22Rv1 (cell line): Measurements from ENCODE around the gene IFNG-AS1.

Source experiments
- CTCF ChIP-seq: fragments of 450-650 bp; IDR thresholded peaks from 2 replicates; pipeline ENCODE4 v1.5.1; 2017; ENCODE audit warnings: mild to moderate bottlenecking
- ZFX ChIP-seq: fragments of 450-650 bp; IDR thresholded peaks from 2 replicates; pipeline ENCODE4 v1.6.1; 2017; ENCODE audit warnings: antibody characterized with exemption, borderline replicate concordance

- TF ChIP-seq CTCF (peak; percentile 85), ZFX (no peak)
Observed at GRCh38 chr12:67943141-67943892, 45.9 kb upstream of the IFNG-AS1 start.
